Activated B cell treated with CpG ODN at 0.5 μM for 24 hours (primary cell): ENCODE measurements around the gene TMED7. TPM values are rescaled to one million over a fixed set of nuclear protein-coding genes. Genes with fewer than 3 reads are reported as not detected.

Experiments used
- total RNA-seq: library from RNA; stranded (reverse); gene quantifications from 2 replicates; pipeline ENCODE4 v1.2.3, GENCODE V29; 2022

TMED7 gene
- total RNA-seq, 1 donor from 2014 or later: 35.0 TPM

Other genes starting within 250 kb of the TMED7 start
- 19.1 and 19.8 TPM in 2 replicates for gene FEM1C, start 81.3 kb downstream of the TMED7 start, total RNA-seq
- 12.4 and 13.3 TPM in 2 replicates for gene TICAM2, start 23.6 kb downstream of the TMED7 start, total RNA-seq
- not detected in 2 replicates for gene CDO1, start 190.6 kb upstream of the TMED7 start, total RNA-seq
- 54.8 and 73.9 TPM in 2 replicates for gene ATG12, start 215.5 kb upstream of the TMED7 start, total RNA-seq
- gene AP3S1, start 215.9 kb upstream of the TMED7 start, total RNA-seq: 41.5 and 43.2 TPM in 2 replicates